CD14-positive monocyte (primary cell): ENCODE measurements around the gene CRY1. TPM values are rescaled to one million over a fixed set of nuclear protein-coding genes. Genes with fewer than 3 reads are reported as not detected.

Experiments
- DNase-seq, 3 donors: peaks; one replicate each; pipeline ENCODE4 v3.0.0-alpha.2; 2011 to 2022
- H2AFZ ChIP-seq: 2 replicates; pipeline ENCODE4 v1.6.0; 2012; ENCODE audit warnings: mild to moderate bottlenecking, low read depth, low read length, inconsistent platforms; ENCODE audit not compliant: insufficient read depth, poor library complexity, severe bottlenecking
- H3K27ac ChIP-seq, 2 donors: 1 replicate in 1 of 2; 2 replicates in 1 of 2; pipeline ENCODE4 v1.5.1; 2012 to 2013; ENCODE audit warnings: low read length in 2 of 2, control low read depth in 1 of 2, inconsistent platforms in 1 of 2, low read depth in 1 of 2, mild to moderate bottlenecking in 1 of 2
- H3K27me3 ChIP-seq, 2 donors: one replicate each; pipeline versions ENCODE4 v1.6.0 to v1.6.1; 2011 to 2013; ENCODE audit warnings: low read length in 2 of 2; ENCODE audit not compliant: control insufficient read depth in 2 of 2, insufficient read depth in 2 of 2
- H3K36me3 ChIP-seq, 2 donors: replicated peaks in 1 of 2; 1 replicate in 1 of 2; 2 replicates in 1 of 2; pipeline versions ENCODE4 v1.5.1 to v1.6.1; 2012 to 2013; ENCODE audit warnings: low read length in 2 of 2, control low read depth in 1 of 2, inconsistent platforms in 1 of 2, mild to moderate bottlenecking in 1 of 2; ENCODE audit not compliant: insufficient read depth in 2 of 2, control insufficient read depth in 1 of 2
- H3K4me1 ChIP-seq, 2 donors: 1 replicate in 1 of 2; 2 replicates in 1 of 2; pipeline versions ENCODE4 v1.5.1 to v1.6.1; 2012 to 2013; ENCODE audit warnings: low read length in 2 of 2, control low read depth in 1 of 2, inconsistent platforms in 1 of 2, mild to moderate bottlenecking in 1 of 2, moderate library complexity in 1 of 2; ENCODE audit not compliant: insufficient read depth in 2 of 2, control insufficient read depth in 1 of 2
- H3K4me2 ChIP-seq: replicated peaks from 2 replicates; pipeline ENCODE3; 2012; ENCODE audit warnings: low read length, moderate library complexity, mild to moderate bottlenecking; ENCODE audit not compliant: poor library complexity, severe bottlenecking; ENCODE audit errors: extremely low read depth
- H3K4me3 ChIP-seq, 3 experiments: fragments of 200-600 bp in 1 of 3; sonication (generic) in 1 of 3; replicated peaks in 1 of 3; 1 replicate in 2 of 3; 2 replicates in 1 of 3; pipeline ENCODE4 v1.5.1; 2011 to 2013; ENCODE audit warnings: low read length in 3 of 3, mild to moderate bottlenecking in 3 of 3, control low read depth in 2 of 3, low read depth in 2 of 3, inconsistent platforms in 1 of 3, moderate library complexity in 1 of 3
- H3K79me2 ChIP-seq: 2 replicates; pipeline ENCODE4 v1.6.0; 2012; ENCODE audit warnings: mild to moderate bottlenecking, control low read depth, inconsistent platforms, low read length, moderate library complexity; ENCODE audit not compliant: insufficient read depth
- H3K9ac ChIP-seq: 2 replicates; pipeline ENCODE4 v1.6.0; 2017; ENCODE audit warnings: low read length, mild to moderate bottlenecking; ENCODE audit not compliant: insufficient read depth, poor library complexity, severe bottlenecking
- H3K9me3 ChIP-seq, 2 donors: replicated peaks in 1 of 2; 1 replicate in 1 of 2; 2 replicates in 1 of 2; pipeline versions ENCODE4 v1.5.1 to v1.6.1; 2012 to 2013; ENCODE audit warnings: low read length in 2 of 2, control low read depth in 1 of 2; ENCODE audit not compliant: control insufficient read depth in 1 of 2, insufficient read depth in 1 of 2
- H4K20me1 ChIP-seq: 2 replicates; pipeline ENCODE4 v1.6.0; 2012; ENCODE audit warnings: mild to moderate bottlenecking, low read length, control low read depth, moderate library complexity; ENCODE audit not compliant: insufficient read depth
- H3K27ac Mint-ChIP-seq, 7 donors: one replicate each; pipeline ENCODE4 v1.8.0; 2020; ENCODE audit warnings: mild to moderate bottlenecking in 7 of 7, mixed read lengths in 7 of 7, moderate library complexity in 6 of 7, inconsistent platforms in 2 of 7
- H3K27me3 Mint-ChIP-seq, 3 donors: one replicate each; pipeline ENCODE4 v1.8.0; 2021 to 2022; ENCODE audit warnings: low read depth in 3 of 3, mild to moderate bottlenecking in 3 of 3, mixed read lengths in 3 of 3, moderate library complexity in 3 of 3, inconsistent platforms in 1 of 3
- H3K36me3 Mint-ChIP-seq, 2 donors: one replicate each; pipeline ENCODE4 v1.8.0; 2020; ENCODE audit warnings: mixed read lengths in 2 of 2, inconsistent platforms in 1 of 2, mild to moderate bottlenecking in 1 of 2
- H3K4me1 Mint-ChIP-seq: one replicate; pipeline ENCODE4 v1.8.0; 2020; ENCODE audit warnings: mild to moderate bottlenecking, mixed read lengths
- H3K4me3 Mint-ChIP-seq, 2 donors: one replicate each; pipeline ENCODE4 v1.8.0; 2020; ENCODE audit warnings: mild to moderate bottlenecking in 2 of 2, mixed read lengths in 2 of 2, moderate library complexity in 1 of 2
- H3K9me3 Mint-ChIP-seq, 7 donors: one replicate each; pipeline ENCODE4 v1.8.0; 2020 to 2022; ENCODE audit warnings: mixed read lengths in 7 of 7, mild to moderate bottlenecking in 6 of 7, moderate library complexity in 6 of 7, inconsistent platforms in 2 of 7
- WGBS: methylation state at CpG from one replicate; pipeline ENCODE4 v1.1.5; 2013; ENCODE audit warnings: missing lambda C conversion rate; ENCODE audit not compliant: insufficient coverage; 5-methylcytosine and 5-hydroxymethylcytosine counted together
- intact Hi-C, 2 donors: fragments of 100-400 bp; cut with micrococcal nuclease; formaldehyde crosslinking; loops; one replicate each; pipeline versions ENCODE4 v1.15.0 to v1.15.1; 2023
- polyA plus RNA-seq, 3 donors: library from polyadenylated mRNA; depleted of rRNA in 1 of 3; unstranded in 2 of 3; stranded (reverse) in 1 of 3; fragments of 300-500 nt in 2 of 3; fragments of >200 nt in 1 of 3; fragmentation: Illumina TruSeq in 2 of 3; gene quantifications; 1 replicate in 2 of 3; 2 replicates in 1 of 3; pipeline ENCODE4 v1.2.3, GENCODE V29; 2012 to 2021
- TF ChIP-seq, protein P1 (sequence below): fragments of 200-600 bp; IDR thresholded peaks from one replicate; pipeline ENCODE4 v1.8.0; 2022; ENCODE audit warnings: antibody characterized with exemption, mild to moderate bottlenecking

The CRY1 gene
- polyA plus RNA-seq, 3 donors: 3.8 to 7.7 (median 5.8) TPM

GRCh38 chr12:106985479-106985878, 107.9 kb downstream of the CRY1 start:
- no peak overlapping the region for H3K4me3 ChIP-seq
- intact Hi-C loops: no loop called here
- Mint-ChIP-seq H3K4me3 (no peak overlapping the region), H3K9me3 (peaks cover 0 to 2% (median 0%) of the 10 kb centered on the region in 7 donors), H3K27ac (peak overlapping the region in 1 of 7 donors; percentile 45), H3K4me1 (peaks cover 10% of the 10 kb centered on the region), H3K36me3 (peaks cover 11 to 12% of the 10 kb centered on the region in 2 donors), H3K27me3 (peaks cover 3 to 9% (median 3%) of the 10 kb centered on the region in 3 donors)
- H4K20me1 ChIP-seq: no peaks in the 10 kb centered on the region
- H3K9ac ChIP-seq: no peak overlapping the region
- H3K27me3 ChIP-seq: no peaks in the 10 kb centered on the region
- no peak for DNase-seq
- 100% methylated on average over 3 of the region's 5 CpGs for WGBS
- H3K4me1 ChIP-seq: peaks cover 9 to 15% of the 10 kb centered on the region in 2 donors
- no peak overlapping the region for H3K4me2 ChIP-seq
- H3K79me2 ChIP-seq: no peaks in the 10 kb centered on the region
- H3K9me3 ChIP-seq: no peaks in the 10 kb centered on the region
- no peaks in the 10 kb centered on the region for H3K36me3 ChIP-seq
- TF ChIP-seq, protein P1, sequence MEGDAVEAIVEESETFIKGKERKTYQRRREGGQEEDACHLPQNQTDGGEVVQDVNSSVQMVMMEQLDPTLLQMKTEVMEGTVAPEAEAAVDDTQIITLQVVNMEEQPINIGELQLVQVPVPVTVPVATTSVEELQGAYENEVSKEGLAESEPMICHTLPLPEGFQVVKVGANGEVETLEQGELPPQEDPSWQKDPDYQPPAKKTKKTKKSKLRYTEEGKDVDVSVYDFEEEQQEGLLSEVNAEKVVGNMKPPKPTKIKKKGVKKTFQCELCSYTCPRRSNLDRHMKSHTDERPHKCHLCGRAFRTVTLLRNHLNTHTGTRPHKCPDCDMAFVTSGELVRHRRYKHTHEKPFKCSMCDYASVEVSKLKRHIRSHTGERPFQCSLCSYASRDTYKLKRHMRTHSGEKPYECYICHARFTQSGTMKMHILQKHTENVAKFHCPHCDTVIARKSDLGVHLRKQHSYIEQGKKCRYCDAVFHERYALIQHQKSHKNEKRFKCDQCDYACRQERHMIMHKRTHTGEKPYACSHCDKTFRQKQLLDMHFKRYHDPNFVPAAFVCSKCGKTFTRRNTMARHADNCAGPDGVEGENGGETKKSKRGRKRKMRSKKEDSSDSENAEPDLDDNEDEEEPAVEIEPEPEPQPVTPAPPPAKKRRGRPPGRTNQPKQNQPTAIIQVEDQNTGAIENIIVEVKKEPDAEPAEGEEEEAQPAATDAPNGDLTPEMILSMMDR: no peak
- no peak overlapping the region for H2AFZ ChIP-seq
- no peak overlapping the region for H3K27ac ChIP-seq

DNA sequence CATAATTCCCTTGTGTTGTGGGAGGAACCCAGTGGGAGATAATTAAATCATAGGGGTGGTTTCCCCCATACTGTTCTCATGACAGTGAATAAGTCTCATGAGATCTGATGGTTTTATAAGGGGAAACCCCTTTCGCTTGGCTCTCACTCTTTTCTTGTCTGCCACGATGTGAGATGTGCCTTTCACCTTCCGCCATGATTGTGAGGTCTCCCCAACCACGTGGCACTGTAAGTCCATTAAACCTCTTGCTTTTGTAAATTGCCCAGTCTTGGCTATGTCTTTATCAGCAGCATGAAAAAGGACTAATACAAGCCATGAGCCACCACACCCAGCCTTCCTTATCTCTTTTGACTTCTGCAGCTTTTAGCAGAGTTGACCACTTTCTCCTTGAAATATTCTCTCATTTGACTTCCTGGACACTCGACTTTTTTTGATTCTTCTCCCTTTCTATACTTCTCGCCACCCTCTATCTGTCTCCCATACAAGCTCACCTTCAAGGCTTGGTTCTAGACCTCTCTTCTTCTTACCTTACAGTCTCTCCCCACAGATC, 108.7 kb downstream of the CRY1 start:
- peaks cover 10% of the 10 kb centered on the region for H3K4me1 Mint-ChIP-seq
- 95% methylated on average over 5 of the region's 6 CpGs for WGBS

More for the DNA sequence above, 108.7 kb downstream of the CRY1 start:
- no peaks in the 10 kb centered on the region for H3K9me3 ChIP-seq
- no peak overlapping the region for H3K4me3 ChIP-seq
- H2AFZ ChIP-seq: no peak overlapping the region
- TF ChIP-seq, protein P1: no peak
- no peak overlapping the region for H3K27ac ChIP-seq
- H3K27ac Mint-ChIP-seq: peak overlapping the region in 1 of 7 donors; percentile 0
- no peak for DNase-seq
- H3K36me3 ChIP-seq: no peaks in the 10 kb centered on the region
- H3K9ac ChIP-seq: no peak overlapping the region
- H3K4me3 Mint-ChIP-seq: no peak overlapping the region
- H3K4me2 ChIP-seq: no peak overlapping the region
- H3K36me3 Mint-ChIP-seq: peaks cover 11 to 12% of the 10 kb centered on the region in 2 donors
- intact Hi-C loops: no loop called here
- H3K9me3 Mint-ChIP-seq: peaks cover 0 to 2% (median 0%) of the 10 kb centered on the region in 7 donors
- no peaks in the 10 kb centered on the region for H3K27me3 ChIP-seq
- no peaks in the 10 kb centered on the region for H4K20me1 ChIP-seq
- no peaks in the 10 kb centered on the region for H3K79me2 ChIP-seq
- H3K4me1 ChIP-seq: peaks cover 9 to 15% of the 10 kb centered on the region in 2 donors
- peaks cover 3 to 9% (median 3%) of the 10 kb centered on the region in 3 donors for H3K27me3 Mint-ChIP-seq
